T-helper 17 cell (primary cell): ENCODE data around the gene NAV2. TPM values are rescaled to one million over a fixed set of nuclear protein-coding genes. Genes with fewer than 3 reads are reported as not detected.

Source experiments
- ATAC-seq: fragments of 150-1000 bp; cut with Tn5 transposase; 2 replicates; pipeline ENCODE4 v1.10.0; 2021; ENCODE audit warnings: mild to moderate bottlenecking, moderate library complexity
- DNase-seq, 3 donors: peaks; one replicate each; pipeline versions ENCODE4 v3.0.0 to v3.0.0-alpha.2; 2020 to 2021
- H3K9me3 ChIP-seq: one replicate; pipeline ENCODE4 v1.7.0; 2013; ENCODE audit warnings: low read length, mild to moderate bottlenecking; ENCODE audit not compliant: control insufficient read depth, poor library complexity, severe bottlenecking
- H3K27ac Mint-ChIP-seq: one replicate; pipeline ENCODE4 v1.8.0; 2022; ENCODE audit warnings: mild to moderate bottlenecking, moderate library complexity, mixed read lengths
- H3K27me3 Mint-ChIP-seq: one replicate; pipeline ENCODE4 v1.8.0; 2022; ENCODE audit warnings: mixed read lengths
- H3K36me3 Mint-ChIP-seq: one replicate; pipeline ENCODE4 v1.8.0; 2022; ENCODE audit warnings: low read depth, mixed read lengths
- H3K4me1 Mint-ChIP-seq: one replicate; pipeline ENCODE4 v1.8.0; 2022; ENCODE audit warnings: mild to moderate bottlenecking, mixed read lengths
- H3K4me3 Mint-ChIP-seq: one replicate; pipeline ENCODE4 v1.8.0; 2022; ENCODE audit warnings: mild to moderate bottlenecking, moderate library complexity, mixed read lengths
- total RNA-seq, 4 donors: library from RNA in 2 of 4; stranded (reverse) in 2 of 4; gene quantifications; one replicate each; pipeline ENCODE4 v1.2.3 and lab custom pipeline; 2022 to 2026

Gene NAV2
- total RNA-seq, 2 donors from 2014 or later, result 0.96 to 1.3 TPM

DNA sequence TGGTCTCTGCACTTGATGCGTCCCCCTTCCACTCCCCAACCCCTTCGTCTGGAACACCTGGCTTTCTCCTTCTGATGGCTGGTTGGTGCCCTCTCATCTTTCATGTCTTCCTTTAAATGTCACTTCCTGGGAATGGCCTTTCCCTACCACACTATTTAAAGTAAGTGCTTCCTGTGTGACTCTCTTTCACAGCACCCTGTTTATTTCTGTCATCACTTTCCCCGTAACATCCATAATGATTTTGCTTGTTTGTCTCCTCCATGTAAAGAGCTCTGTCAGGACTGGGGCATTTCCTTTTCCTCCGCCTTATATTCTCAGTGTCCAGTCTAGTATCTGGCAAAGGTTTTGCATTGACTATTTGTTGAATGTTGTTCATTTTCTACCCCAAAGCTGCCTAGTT is 304.7 kb downstream of the NAV2 start:
- Mint-ChIP-seq H3K27me3 (peaks cover 26% of the 10 kb centered on the region), H3K27ac (no peak overlapping the region), H3K36me3 (peaks cover 3% of the 10 kb centered on the region), H3K4me3 (no peak overlapping the region), H3K4me1 (no peaks in the 10 kb centered on the region)
- no peak for DNase-seq
- ATAC-seq, result no peak
- no peaks in the 10 kb centered on the region for H3K9me3 ChIP-seq

DNA sequence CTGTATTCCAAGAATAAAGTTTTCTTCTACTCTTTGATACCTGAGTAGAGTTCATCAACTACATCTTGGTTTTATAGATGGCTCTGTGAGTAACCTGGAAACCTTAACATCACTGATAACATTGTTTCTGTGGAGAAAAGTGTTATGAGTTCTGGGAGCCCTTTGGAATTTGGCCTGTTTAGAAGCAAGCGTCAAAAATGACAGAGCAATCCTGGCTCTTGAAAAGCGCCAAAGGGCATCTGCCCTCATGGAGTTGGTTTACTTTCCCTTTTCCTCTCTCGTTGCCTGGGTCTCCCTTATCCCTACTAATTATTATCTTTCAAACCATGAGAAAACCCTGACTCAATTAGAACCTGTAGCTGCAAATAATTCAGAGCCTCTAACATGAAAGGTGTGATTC is 307.6 kb downstream of the NAV2 start:
- Mint-ChIP-seq H3K36me3 (peaks cover 3% of the 10 kb centered on the region), H3K4me1 (no peaks in the 10 kb centered on the region), H3K27me3 (peaks cover 20% of the 10 kb centered on the region), H3K27ac (no peak overlapping the region), H3K4me3 (no peak overlapping the region)
- ATAC-seq (no peak), DNase-seq (no peak)
- H3K9me3 ChIP-seq, result no peaks in the 10 kb centered on the region

DNA sequence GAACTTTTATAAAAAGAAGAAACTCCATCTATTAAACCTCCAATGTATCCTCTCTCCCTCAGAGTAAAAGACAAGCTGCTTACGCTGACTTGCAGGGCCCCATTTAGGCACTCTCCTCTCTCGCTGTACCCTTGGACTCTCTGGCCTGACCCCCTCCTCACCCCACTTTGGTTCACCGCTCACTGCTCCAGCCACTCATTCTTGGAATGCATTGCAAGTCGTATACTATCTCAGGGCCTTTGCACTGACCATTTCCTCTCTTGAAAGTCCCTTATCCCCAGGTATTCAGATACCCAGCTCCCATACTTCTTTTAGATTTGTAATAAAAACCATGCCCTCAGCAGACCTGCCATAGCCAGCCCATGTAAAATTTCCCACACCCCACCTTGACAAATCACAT is 308.1 kb downstream of the NAV2 start:
- Mint-ChIP-seq H3K4me3 (no peak overlapping the region), H3K4me1 (no peaks in the 10 kb centered on the region), H3K36me3 (peaks cover 3% of the 10 kb centered on the region), H3K27me3 (peaks cover 15% of the 10 kb centered on the region), H3K27ac (no peak overlapping the region)
- no peak for ATAC-seq
- H3K9me3 ChIP-seq, result no peaks in the 10 kb centered on the region
- no peak for DNase-seq

DNA sequence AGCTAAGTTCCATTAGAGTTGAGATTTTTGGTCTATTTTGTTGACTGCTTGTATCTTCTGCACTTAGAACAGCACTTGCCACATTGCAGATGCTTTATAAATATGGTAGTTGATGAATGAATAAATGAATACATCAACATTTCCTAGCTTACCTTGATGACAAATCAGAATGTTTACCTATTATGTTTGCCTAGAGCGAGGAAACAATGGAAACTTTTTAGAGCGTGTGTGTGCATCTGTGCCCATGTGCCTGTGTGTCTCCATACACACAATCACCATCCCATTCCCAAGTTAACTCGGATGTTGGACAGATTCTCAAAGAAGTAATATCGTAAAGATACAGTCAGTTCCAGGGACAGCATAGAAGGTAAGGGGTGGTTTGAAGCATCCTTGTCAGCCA is 308.6 kb downstream of the NAV2 start:
- no peak overlapping the region for H3K27ac Mint-ChIP-seq
- H3K4me3 Mint-ChIP-seq, result no peak overlapping the region
- H3K4me1 Mint-ChIP-seq, result no peaks in the 10 kb centered on the region
- peaks cover 15% of the 10 kb centered on the region for H3K27me3 Mint-ChIP-seq
- DNase-seq, result no peak
- ATAC-seq, result no peak
- H3K9me3 ChIP-seq, result no peaks in the 10 kb centered on the region
- H3K36me3 Mint-ChIP-seq, result peaks cover 3% of the 10 kb centered on the region

DNA sequence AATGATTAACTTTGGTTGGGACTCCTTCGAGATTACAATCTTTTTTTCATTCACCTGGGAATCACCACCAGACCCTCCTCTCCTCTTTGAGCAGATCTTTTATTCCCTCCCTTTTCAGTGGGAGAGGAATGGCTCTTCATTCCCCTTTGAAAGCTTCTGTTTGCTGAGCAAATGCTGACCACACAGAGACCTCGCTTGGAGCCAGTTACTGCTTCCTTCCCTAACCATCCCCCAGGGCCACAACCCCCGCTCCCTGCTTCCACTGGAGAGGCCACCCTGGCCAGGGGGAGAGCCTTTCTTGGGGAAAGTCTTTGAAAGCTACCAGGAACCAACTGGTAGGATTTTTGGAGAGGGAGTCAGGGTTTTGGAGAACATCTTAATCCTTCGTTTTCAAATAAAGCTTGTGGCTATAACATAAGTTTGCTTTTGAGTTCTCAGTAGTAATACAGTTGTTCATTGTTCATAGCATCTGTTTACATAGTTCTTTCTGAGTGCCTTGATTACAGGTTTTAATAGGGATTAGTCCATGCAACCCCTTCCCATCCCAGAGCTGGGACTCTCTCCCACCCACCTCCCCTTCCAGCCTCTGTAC is 309.2 kb downstream of the NAV2 start:
- Mint-ChIP-seq H3K4me3 (no peak overlapping the region), H3K4me1 (no peaks in the 10 kb centered on the region), H3K36me3 (peaks cover 3% of the 10 kb centered on the region), H3K27me3 (peaks cover 15% of the 10 kb centered on the region), H3K27ac (no peak overlapping the region)
- no peaks in the 10 kb centered on the region for H3K9me3 ChIP-seq
- ATAC-seq, result no peak
- DNase-seq, result no peak

DNA sequence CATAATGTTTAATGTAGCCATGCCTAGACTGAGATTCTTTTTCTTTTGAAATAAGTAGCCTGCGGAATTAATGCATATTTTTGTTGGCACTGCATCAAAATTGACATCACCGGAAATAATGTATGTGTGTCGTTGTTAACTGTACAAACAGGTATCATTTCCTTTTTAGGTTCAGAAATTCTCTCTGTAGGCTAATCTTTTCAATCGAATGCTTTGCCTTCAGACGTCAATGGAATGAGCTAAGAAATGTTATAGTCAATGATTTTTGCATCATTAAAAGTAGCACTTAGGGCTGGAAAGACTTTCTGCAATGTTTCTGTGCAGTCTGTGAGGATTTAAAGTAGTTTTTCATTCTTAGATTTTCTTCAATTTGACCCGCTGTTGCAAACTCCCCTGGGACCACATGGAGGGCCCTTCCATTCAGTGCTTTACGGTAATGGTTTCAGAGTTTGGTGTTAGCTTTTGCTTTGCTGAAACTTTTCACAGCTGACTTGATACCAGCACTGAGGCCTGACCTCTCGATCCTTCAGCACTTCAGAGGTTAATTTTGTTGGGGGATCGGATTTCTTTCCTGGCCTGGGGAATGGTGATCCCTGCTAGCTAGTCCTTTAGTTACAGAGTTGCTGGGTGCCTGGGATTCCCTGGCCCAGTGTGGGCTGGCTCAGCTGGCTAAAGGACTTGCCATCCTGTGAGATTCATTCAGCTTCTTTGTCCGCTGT is 309.9 kb downstream of the NAV2 start:
- DNase-seq, result no peak
- no peak overlapping the region for H3K27ac Mint-ChIP-seq
- H3K4me1 Mint-ChIP-seq, result no peaks in the 10 kb centered on the region
- peaks cover 10% of the 10 kb centered on the region for H3K27me3 Mint-ChIP-seq
- ATAC-seq, result no peak
- no peaks in the 10 kb centered on the region for H3K9me3 ChIP-seq
- peaks cover 1% of the 10 kb centered on the region for H3K36me3 Mint-ChIP-seq
- H3K4me3 Mint-ChIP-seq, result no peak overlapping the region

DNA sequence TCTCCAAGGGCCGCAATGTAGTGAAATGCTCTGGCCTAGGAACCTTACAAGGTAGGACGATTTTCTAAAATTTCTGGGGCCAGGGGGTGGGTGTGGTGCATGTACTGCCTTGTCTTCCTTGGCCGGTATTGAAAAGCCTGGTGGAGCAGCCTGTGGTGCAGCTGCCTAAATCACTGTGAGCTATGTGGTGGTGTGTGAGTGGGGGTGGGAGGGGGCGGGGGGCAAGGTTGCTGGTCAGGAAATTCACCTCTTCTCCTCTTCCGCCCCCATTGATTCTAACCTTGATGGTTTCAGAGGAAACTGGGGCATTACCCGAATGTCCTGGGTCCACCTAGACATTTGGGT is 310.4 kb downstream of the NAV2 start:
- no peak for DNase-seq
- peaks cover 8% of the 10 kb centered on the region for H3K27me3 Mint-ChIP-seq
- no peak overlapping the region for H3K27ac Mint-ChIP-seq
- ATAC-seq, result no peak
- no peaks in the 10 kb centered on the region for H3K4me1 Mint-ChIP-seq
- no peak overlapping the region for H3K4me3 Mint-ChIP-seq
- no peaks in the 10 kb centered on the region for H3K36me3 Mint-ChIP-seq
- no peaks in the 10 kb centered on the region for H3K9me3 ChIP-seq

DNA sequence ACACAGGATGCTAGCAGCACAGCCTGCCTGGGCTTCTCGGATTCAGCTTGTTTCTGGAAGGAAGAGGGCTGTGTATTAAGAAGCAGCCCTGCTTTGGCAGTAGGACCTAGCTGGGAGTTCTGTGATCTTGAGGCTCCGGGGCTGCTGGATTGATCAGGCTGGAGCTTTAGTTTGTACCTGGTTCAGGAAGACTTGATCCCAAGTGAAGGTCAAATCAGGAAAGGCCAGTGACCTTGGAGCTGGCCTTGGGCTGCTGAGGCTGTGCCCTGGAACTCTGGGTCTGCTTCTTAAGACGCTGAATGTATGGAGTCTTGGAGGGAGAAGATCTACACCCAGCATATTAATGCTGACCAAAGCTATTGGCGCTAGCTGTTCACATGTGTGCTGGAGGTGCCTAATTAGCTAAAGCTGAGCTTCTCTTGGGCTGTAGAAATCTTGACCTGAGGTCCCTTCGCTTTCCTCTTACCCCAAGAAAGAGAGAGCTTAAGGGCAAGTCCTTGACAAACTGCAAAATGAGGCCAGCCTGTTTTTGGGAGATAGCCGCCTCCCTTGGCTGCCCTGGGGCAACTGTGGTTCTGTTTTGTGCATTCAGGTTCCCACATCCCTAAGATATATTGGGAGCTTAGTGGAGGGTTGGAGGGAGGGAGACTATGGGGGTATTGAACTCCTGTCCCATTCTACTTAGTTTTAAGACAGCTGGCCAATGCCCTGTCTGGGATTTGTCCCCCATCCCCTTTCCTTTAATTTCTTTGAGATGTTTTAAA is 311.7 kb downstream of the NAV2 start:
- no peak for ATAC-seq

DNA sequence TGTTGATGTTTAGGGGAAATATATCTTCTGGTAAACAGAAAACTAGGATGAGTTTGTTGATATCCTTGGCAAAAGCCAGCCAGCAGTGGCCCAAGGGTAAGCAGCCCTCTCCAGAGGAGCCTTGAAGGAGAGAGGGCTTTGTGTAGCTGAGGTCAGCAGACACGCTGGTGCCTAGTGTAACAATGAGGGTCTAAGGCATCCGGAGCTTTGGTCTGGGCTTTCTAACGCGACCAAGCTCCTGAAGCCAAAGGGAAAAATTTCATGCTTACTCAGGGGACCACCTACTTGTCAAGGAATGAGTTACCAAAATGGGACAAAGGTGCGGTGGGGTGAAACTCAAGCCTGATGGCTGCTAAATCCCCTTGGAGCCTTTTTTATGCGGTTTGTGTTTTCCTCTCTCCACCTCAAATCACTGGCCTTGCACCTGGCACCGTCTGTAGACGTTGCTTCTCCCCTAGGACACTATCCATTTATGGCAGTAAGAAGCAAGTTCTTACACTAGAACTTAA is 312.7 kb downstream of the NAV2 start:
- H3K27me3 Mint-ChIP-seq, result peaks cover 12% of the 10 kb centered on the region
- no peak for DNase-seq
- no peak for ATAC-seq
- no peaks in the 10 kb centered on the region for H3K36me3 Mint-ChIP-seq
- H3K4me3 Mint-ChIP-seq, result no peak overlapping the region
- no peaks in the 10 kb centered on the region for H3K9me3 ChIP-seq
- no peak overlapping the region for H3K27ac Mint-ChIP-seq
- no peaks in the 10 kb centered on the region for H3K4me1 Mint-ChIP-seq

More for the DNA sequence above, 311.7 kb downstream of the NAV2 start:
- no peak for DNase-seq
- Mint-ChIP-seq H3K27ac (no peak overlapping the region), H3K36me3 (no peaks in the 10 kb centered on the region), H3K4me1 (no peaks in the 10 kb centered on the region), H3K4me3 (no peak overlapping the region), H3K27me3 (peaks cover 8% of the 10 kb centered on the region)
- H3K9me3 ChIP-seq, result no peaks in the 10 kb centered on the region

DNA sequence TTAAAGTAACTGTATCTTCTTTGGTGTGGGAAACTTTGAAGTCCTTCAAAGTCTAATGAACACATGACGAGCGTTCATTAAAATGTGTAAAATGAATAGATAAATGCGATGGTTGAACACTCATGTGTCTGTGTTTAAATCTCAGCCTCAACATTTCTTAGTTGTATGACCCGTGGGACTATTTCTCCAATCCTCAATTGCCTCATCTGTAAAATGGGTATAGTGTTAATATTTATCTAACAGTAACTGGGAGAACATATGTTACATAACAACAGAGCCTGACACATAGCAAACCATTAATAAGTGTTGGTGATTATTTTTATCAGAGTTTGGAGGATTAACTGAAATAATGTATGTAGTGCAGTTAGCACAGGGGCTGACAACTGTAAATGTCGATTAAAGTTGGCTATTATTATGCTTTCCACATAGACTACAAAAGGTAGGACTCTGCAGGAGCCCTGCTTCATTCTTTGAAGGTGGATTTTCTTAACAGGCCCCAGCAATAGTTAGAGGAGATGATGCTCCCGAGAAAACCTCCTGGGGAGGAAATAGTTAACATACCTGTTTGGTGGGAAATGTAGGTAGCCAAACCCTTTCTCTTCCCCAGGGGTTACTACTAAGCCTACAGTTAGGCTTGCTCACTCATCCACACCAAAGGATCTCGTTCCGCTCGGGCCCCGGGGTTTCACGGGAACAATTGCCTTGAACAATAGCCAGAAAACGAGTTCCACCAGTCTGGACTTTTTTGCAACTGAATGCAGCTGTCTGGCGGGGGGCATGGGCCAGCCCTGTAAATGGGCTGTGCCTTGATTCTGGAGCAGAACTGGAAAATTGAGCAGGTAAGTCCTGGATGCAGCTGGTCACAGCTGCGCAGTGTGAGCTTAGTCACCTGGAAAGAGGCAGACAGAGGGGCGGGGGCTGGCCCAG is 314.3 kb downstream of the NAV2 start:
- H3K4me1 Mint-ChIP-seq, result no peaks in the 10 kb centered on the region
- ATAC-seq, result no peak

DNA sequence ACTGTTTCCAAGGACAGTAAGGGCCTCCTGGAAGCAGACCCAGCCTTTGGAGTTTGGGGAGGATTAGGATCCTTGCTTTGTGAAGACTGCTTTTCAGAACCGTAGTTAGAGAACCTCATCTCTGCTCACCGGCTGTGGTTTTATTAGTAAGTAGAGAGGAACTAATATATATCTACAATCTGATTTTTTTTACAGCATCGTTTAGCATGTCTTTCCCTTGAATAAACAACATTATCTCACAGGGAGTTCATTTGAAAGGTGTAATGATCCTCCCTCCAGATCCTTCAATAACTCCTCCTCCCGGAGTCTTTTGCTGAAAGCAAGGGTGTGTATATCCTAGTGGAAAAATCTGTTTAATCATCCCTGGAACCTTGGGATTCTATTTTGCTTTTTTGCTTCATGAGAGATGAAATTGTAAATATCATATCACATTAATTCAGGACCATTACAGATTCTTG is 314.9 kb downstream of the NAV2 start:
- no peak overlapping the region for H3K27ac Mint-ChIP-seq
- peaks cover 24% of the 10 kb centered on the region for H3K27me3 Mint-ChIP-seq
- DNase-seq (no peak), ATAC-seq (no peak)
- no peak overlapping the region for H3K4me3 Mint-ChIP-seq
- no peaks in the 10 kb centered on the region for H3K9me3 ChIP-seq
- H3K4me1 Mint-ChIP-seq, result no peaks in the 10 kb centered on the region
- H3K36me3 Mint-ChIP-seq, result no peaks in the 10 kb centered on the region

More for the DNA sequence above, 314.3 kb downstream of the NAV2 start:
- Mint-ChIP-seq H3K27me3 (peaks cover 21% of the 10 kb centered on the region), H3K4me3 (no peak overlapping the region), H3K36me3 (no peaks in the 10 kb centered on the region), H3K27ac (no peak overlapping the region)
- no peak for DNase-seq
- H3K9me3 ChIP-seq, result no peaks in the 10 kb centered on the region

DNA sequence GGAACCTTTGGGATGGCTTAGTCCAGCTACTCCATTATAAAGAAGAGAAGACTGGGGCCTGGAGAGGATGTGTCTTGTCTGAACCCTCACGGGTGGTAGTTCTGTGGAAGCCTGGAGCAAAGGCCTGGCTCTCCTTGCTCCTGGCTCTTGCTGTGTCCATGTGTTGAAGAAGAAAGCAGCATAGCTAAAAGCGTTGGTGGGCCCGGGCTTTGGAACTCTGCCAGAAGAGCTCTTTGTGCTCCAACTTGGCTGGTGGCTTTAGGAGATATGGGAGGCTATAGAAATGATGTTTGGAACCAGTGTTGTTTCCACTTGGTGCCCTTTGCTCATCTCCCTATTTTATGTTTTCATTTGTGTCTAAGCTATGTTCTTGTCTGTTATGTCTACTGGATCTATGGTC is 316.6 kb downstream of the NAV2 start:
- Mint-ChIP-seq H3K36me3 (no peaks in the 10 kb centered on the region), H3K4me1 (no peaks in the 10 kb centered on the region), H3K27ac (no peak overlapping the region), H3K4me3 (no peak overlapping the region), H3K27me3 (peaks cover 22% of the 10 kb centered on the region)
- H3K9me3 ChIP-seq, result no peaks in the 10 kb centered on the region
- DNase-seq (no peak), ATAC-seq (no peak)

DNA sequence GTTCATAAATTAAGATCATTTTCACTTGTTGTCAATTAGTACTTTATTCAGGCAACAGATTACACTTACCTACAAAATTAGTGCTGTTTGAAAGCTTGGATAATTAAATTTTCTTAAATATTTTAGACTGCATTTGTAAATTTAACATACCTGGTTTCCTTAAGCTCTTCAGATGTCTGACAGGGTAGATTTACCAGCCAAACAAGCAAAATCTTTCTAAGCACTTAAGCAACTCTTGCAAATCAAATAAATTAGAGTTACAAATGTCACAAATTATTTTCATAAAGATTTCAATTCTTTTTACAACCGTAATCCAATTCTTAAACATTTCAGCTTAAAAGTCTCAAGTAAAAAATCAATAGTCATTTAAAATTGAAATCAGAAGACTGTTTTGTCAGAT is 317.8 kb downstream of the NAV2 start:
- Mint-ChIP-seq H3K27ac (no peak overlapping the region), H3K36me3 (peaks cover 2% of the 10 kb centered on the region), H3K27me3 (peaks cover 27% of the 10 kb centered on the region), H3K4me1 (no peaks in the 10 kb centered on the region), H3K4me3 (no peak overlapping the region)
- no peaks in the 10 kb centered on the region for H3K9me3 ChIP-seq
- DNase-seq (no peak), ATAC-seq (no peak)
